Neuron (in vitro differentiated cells): Measurements from ENCODE around the gene PLIN4.

Experiments used
- H2AFZ ChIP-seq: one replicate; pipeline ENCODE4 v1.6.1; 2013; ENCODE audit warnings: low read depth, mild to moderate bottlenecking, inconsistent platforms, low read length, moderate library complexity
- H3K27me3 ChIP-seq: one replicate; pipeline ENCODE4 v1.6.1; 2013; ENCODE audit warnings: low read length; ENCODE audit not compliant: insufficient read depth
- H3K36me3 ChIP-seq: one replicate; pipeline ENCODE4 v1.6.1; 2013; ENCODE audit warnings: low read length; ENCODE audit not compliant: insufficient read depth
- H3K4me1 ChIP-seq: one replicate; pipeline ENCODE4 v1.6.1; 2013; ENCODE audit warnings: low read length; ENCODE audit not compliant: insufficient read depth
- H3K4me3 ChIP-seq: 2 replicates; pipeline ENCODE4 v1.5.1; 2013; ENCODE audit warnings: mild to moderate bottlenecking, low read length, moderate library complexity
- H3K9me3 ChIP-seq: one replicate; pipeline ENCODE4 v1.6.1; 2013; ENCODE audit warnings: low read length

PLIN4 gene

GRCh38 chr19:4504297-4504701 is 14.0 kb downstream of the PLIN4 start:
- Histone ChIP-seq H3K4me1 (peaks cover 7% of the 10 kb centered on the region), H3K9me3 (no peaks in the 10 kb centered on the region), H2AFZ (no peak overlapping the region), H3K4me3 (no peak overlapping the region), H3K36me3 (peaks cover 41% of the 10 kb centered on the region), H3K27me3 (no peaks in the 10 kb centered on the region)

DNA sequence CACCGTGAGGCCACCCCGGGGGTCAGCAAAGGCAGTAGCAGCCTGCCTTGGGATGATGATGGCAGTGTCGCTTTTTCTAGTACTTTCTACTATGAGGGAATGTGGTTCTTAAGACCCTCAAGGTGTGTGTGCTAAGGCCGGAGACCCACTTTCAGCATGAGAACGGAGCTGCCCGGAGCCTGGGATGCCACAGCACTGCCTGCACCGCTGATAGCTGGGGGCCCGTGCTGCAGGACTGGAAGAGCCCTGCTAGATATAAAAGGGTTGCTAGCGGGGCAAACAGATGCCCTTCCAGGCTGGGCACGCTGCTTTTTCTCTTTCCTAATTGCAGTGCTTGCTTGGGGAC is 14.5 kb downstream of the PLIN4 start:
- Histone ChIP-seq H3K4me3 (no peak overlapping the region), H3K36me3 (peaks cover 42% of the 10 kb centered on the region), H2AFZ (no peak overlapping the region), H3K4me1 (peaks cover 7% of the 10 kb centered on the region), H3K9me3 (no peaks in the 10 kb centered on the region), H3K27me3 (no peaks in the 10 kb centered on the region)

DNA sequence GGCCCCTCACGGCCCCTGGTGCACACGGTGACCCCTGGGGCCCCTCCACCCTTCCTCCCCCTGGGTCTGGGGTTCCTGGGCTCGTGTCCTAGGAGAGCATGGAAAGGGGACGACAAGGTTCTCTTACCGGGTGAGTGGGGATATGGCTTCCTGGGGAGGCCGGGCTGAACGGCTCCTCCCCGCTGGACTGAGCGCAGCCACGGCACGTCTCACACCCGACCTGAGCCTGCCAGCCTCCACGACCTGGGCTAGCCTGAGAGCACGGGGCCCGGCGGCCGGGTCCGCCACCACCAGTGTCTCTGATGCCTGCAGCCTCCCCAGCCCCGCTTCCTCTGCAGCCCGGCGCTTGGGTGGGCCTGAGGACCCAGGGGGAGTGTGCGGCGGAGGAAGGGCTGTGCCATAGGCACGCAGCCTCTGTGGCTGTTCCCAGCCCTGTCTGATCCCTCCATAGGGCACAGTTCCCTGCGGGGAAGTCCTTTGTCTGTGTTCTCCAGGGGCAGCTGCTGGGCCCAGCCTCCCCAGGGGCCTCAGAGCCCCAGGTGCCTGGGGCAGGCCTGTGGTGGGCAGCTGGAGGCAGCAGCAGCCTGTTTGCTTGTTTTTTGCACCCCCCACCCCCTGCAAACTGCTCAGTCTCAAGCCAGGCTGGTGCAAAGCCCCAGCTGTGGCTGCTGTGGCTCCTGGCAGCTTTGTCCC is 15.0 kb downstream of the PLIN4 start:
- Histone ChIP-seq H3K27me3 (no peaks in the 10 kb centered on the region), H3K9me3 (no peaks in the 10 kb centered on the region), H3K4me3 (no peak overlapping the region), H2AFZ (no peak overlapping the region), H3K36me3 (peaks cover 47% of the 10 kb centered on the region), H3K4me1 (peaks cover 7% of the 10 kb centered on the region)

GRCh38 chr19:4502282-4503131 is 15.8 kb downstream of the PLIN4 start:
- Histone ChIP-seq H3K4me1 (peaks cover 7% of the 10 kb centered on the region), H3K4me3 (no peak overlapping the region), H3K36me3 (peaks cover 55% of the 10 kb centered on the region), H3K9me3 (no peaks in the 10 kb centered on the region), H3K27me3 (no peaks in the 10 kb centered on the region), H2AFZ (no peak overlapping the region)

DNA sequence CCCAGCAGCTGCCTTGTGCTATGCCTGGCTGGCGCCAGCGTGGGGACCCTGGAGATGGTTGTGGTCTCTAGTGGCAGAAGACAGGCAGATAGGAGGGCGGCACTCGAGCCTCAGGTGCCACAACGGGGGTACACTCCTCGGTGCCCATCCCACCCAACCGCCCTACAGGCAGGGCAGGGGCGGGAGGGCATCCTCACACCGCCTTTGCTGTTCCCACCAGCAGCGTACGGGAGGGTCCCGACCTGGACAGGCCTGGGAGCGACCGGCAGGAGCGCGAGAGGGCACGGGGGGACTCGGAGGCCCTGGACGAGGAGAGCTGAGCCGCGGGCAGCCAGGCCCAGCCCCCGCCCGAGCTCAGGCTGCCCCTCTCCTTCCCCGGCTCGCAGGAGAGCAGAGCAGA is 16.6 kb downstream of the PLIN4 start:
- peaks cover 55% of the 10 kb centered on the region for H3K36me3 ChIP-seq
- H3K4me3 ChIP-seq, result no peak overlapping the region
- H3K9me3 ChIP-seq, result no peaks in the 10 kb centered on the region
- peaks cover 7% of the 10 kb centered on the region for H3K4me1 ChIP-seq
- no peaks in the 10 kb centered on the region for H3K27me3 ChIP-seq
- no peak overlapping the region for H2AFZ ChIP-seq

DNA sequence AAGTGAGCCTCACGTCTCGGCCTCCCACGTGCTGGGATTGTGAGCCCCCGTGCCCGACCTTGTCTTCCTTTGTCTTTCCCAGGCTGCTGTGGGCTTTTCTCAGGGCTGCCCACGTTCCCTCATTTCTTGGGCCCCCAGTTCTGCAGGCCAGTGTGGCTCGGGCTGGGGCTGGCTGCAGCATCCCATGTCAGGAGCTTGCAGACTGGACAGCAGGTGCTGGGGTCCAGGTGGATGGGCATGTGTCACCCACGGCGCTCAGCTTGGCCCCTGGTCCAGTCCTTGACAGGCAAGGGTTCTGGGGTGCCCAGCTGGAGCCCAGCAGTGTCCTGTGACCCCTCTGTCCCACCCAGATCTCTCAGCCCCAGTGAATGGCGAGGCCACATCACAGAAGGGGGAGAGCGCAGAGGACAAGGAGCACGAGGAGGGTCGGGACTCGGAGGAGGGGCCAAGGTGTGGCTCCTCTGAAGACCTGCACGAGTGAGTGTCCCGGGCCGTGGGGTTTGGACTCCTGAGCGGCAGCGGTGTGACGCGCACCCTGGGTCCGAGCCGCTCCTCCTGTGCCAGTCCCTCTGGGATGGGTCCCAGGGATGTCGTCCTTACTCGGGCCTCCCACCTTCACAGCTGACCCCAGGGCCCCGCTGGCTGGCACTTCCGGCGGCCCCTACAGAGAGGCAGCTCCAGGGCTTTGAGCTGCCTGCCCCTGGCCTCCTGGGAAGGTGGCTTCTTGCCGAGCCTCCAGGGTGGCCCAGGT is 17.3 kb downstream of the PLIN4 start:
- no peaks in the 10 kb centered on the region for H3K9me3 ChIP-seq
- peaks cover 61% of the 10 kb centered on the region for H3K36me3 ChIP-seq
- no peak overlapping the region for H2AFZ ChIP-seq
- no peak overlapping the region for H3K4me3 ChIP-seq
- peaks cover 7% of the 10 kb centered on the region for H3K4me1 ChIP-seq
- no peaks in the 10 kb centered on the region for H3K27me3 ChIP-seq

GRCh38 chr19:4499855-4500254 is 18.4 kb downstream of the PLIN4 start:
- Histone ChIP-seq H2AFZ (no peak overlapping the region), H3K27me3 (no peaks in the 10 kb centered on the region), H3K9me3 (no peaks in the 10 kb centered on the region), H3K4me1 (peaks cover 7% of the 10 kb centered on the region), H3K4me3 (no peak overlapping the region), H3K36me3 (peaks cover 65% of the 10 kb centered on the region)

DNA sequence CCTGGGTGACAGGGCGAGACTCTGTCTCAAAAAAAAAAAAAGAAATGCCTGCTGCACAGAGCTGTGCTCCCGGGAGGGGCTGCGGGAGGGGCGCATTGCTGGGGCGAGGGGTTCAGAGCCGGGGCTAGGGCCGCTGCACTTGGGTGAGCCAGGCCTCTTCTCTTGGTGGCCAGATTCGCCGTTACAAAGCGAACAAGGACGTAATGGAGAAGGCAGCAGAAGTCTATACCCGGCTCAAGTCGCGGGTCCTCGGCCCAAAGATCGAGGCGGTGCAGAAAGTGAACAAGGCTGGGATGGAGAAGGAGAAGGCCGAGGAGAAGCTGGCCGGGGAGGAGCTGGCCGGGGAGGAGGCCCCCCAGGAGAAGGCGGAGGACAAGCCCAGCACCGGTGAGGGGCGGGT is 19.0 kb downstream of the PLIN4 start:
- no peak overlapping the region for H2AFZ ChIP-seq
- peaks cover 71% of the 10 kb centered on the region for H3K36me3 ChIP-seq
- peaks cover 7% of the 10 kb centered on the region for H3K4me1 ChIP-seq
- H3K27me3 ChIP-seq, result no peaks in the 10 kb centered on the region
- no peaks in the 10 kb centered on the region for H3K9me3 ChIP-seq
- no peak overlapping the region for H3K4me3 ChIP-seq

DNA sequence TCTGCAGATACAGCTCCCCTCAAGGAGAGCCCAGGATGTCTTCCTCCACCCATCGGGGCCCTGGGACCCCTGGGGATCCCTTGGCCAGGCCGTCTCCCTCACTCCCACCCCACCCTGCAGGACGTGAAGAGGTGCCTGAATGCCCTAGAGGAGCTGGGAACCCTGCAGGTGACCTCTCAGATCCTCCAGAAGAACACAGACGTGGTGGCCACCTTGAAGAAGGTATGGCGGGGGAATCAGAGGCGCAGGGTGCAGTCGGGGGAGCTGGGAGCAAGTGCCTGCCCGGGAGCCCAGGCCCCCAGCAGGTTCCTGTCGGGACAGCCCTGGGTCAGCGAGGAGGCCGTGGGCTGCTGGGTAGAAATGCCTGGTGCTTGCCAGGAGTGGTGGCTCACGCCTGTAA is 19.6 kb downstream of the PLIN4 start:
- Histone ChIP-seq H3K4me3 (no peak overlapping the region), H3K36me3 (peaks cover 74% of the 10 kb centered on the region), H3K27me3 (no peaks in the 10 kb centered on the region), H2AFZ (no peak overlapping the region), H3K9me3 (no peaks in the 10 kb centered on the region), H3K4me1 (peaks cover 3% of the 10 kb centered on the region)

GRCh38 chr19:4497770-4498389 is 20.4 kb downstream of the PLIN4 start:
- Histone ChIP-seq H3K36me3 (peaks cover 77% of the 10 kb centered on the region), H3K4me3 (no peak overlapping the region), H2AFZ (no peak overlapping the region), H3K9me3 (no peaks in the 10 kb centered on the region), H3K27me3 (no peaks in the 10 kb centered on the region), H3K4me1 (no peaks in the 10 kb centered on the region)

- Histone ChIP-seq H3K36me3 (peaks cover 75% of the 10 kb centered on the region), H3K4me1 (no peaks in the 10 kb centered on the region), H3K9me3 (no peaks in the 10 kb centered on the region), H3K27me3 (no peaks in the 10 kb centered on the region), H3K4me3 (no peak overlapping the region), H2AFZ (no peak overlapping the region)
These were observed 22.0 kb downstream of the PLIN4 start for GRCh38 chr19:4496304-4496703.

DNA sequence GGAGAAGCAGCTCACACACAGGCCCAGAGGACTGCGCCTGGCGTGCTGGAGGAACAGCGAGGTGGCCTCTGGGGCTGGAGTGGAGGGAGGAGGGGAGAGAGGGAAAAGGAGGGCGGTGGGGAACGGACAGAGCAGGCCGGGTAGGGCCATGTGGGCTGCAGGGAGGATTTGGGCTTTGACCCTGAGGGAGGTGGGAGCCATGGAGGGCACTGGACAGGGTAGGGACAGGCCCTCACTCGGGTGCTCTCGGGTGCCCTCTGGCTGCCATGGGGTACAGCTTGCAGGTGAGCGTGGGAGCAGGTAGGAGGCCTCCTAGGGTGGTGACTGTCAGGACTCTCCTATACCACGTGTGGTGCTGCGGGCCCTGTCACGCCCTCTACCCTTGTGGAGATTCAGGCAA is 22.8 kb downstream of the PLIN4 start:
- peaks cover 70% of the 10 kb centered on the region for H3K36me3 ChIP-seq
- no peaks in the 10 kb centered on the region for H3K9me3 ChIP-seq
- H2AFZ ChIP-seq, result no peak overlapping the region
- no peak overlapping the region for H3K4me3 ChIP-seq
- H3K4me1 ChIP-seq, result no peaks in the 10 kb centered on the region
- no peaks in the 10 kb centered on the region for H3K27me3 ChIP-seq

DNA sequence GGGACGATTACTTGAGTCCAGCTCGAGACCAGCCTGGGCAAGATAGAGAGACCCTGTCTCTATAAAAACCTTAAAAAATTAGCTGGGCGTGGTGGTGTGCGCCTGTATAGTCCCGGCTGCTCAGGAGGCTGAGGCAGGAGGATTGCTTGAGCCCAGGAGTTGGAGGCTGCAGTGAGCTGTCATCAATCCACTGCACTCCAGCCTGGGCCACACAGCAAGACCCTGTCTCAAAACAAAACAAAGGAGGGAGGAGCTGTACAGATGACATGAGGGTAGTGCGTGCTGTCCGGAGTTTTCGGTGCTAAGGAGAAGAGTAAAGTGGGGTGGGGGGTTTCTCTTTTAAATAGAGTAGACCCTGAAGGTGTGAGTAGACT is 23.6 kb downstream of the PLIN4 start:
- H3K4me1 ChIP-seq, result no peaks in the 10 kb centered on the region
- H3K9me3 ChIP-seq, result no peaks in the 10 kb centered on the region
- peaks cover 73% of the 10 kb centered on the region for H3K36me3 ChIP-seq
- H3K27me3 ChIP-seq, result no peaks in the 10 kb centered on the region
- H2AFZ ChIP-seq, result no peak overlapping the region
- H3K4me3 ChIP-seq, result no peak overlapping the region
